Lower leg skin (tissue), 4 donors: ENCODE results near the gene CST9. TPM values are rescaled to one million over a fixed set of nuclear protein-coding genes. Genes with fewer than 3 reads are reported as not detected.

Experiments used
- DNase-seq, 2 donors: peaks; one replicate each; pipeline ENCODE4 v3.0.0-alpha.2; 2019; ENCODE audit warnings: low spot score in 2 of 2
- H3K4me3 ChIP-seq: fragments of 200-600 bp; sonication (generic); 2 replicates; pipeline ENCODE4 v1.5.1; 2017; ENCODE audit warnings: mild to moderate bottlenecking, low read depth; ENCODE audit not compliant: poor library complexity, severe bottlenecking
- CTCF ChIP-seq, 3 donors: fragments of 450-650 bp; IDR thresholded peaks; one replicate each; pipeline ENCODE4 v1.5.1; 2016; ENCODE audit warnings: antibody characterized with exemption in 3 of 3, mild to moderate bottlenecking in 3 of 3, moderate library complexity in 2 of 3
- POLR2A ChIP-seq, 2 donors: fragments of 450-650 bp; IDR thresholded peaks; one replicate each; pipeline ENCODE4 v1.6.1; 2016 to 2017; ENCODE audit warnings: antibody characterized with exemption in 2 of 2, mild to moderate bottlenecking in 1 of 2, moderate library complexity in 1 of 2
- WGBS, 2 donors: methylation state at CpG; one replicate each; pipeline ENCODE4 v1.1.5; 2018; 5-methylcytosine and 5-hydroxymethylcytosine counted together
- intact Hi-C: fragments of 100-400 bp; cut with DNase I; formaldehyde crosslinking; loops from one replicate; pipeline ENCODE4 v1.15.0; 2023; ENCODE audit warnings: low total_unique reads
- total RNA-seq, 4 donors: library from RNA; depleted of rRNA; stranded (reverse); fragments of >200 nt; gene quantifications; one replicate each; pipeline ENCODE4 v1.1.0, GENCODE V29; 2016

CST9 gene
- total RNA-seq, 4 donors from 2014 or later = not detected

- no peak overlapping the region for H3K4me3 ChIP-seq
- TF ChIP-seq POLR2A (IDR thresholded peaks at IDR 0.05) = no peak
- TF ChIP-seq CTCF (IDR thresholded peaks at IDR 0.05) = no peak
- peak in 1 of 2 donors; percentile 82 for DNase-seq
- intact Hi-C loops = no loop called here
Observed at GRCh38 chr20:23613676-23614075, 8.0 kb upstream of the CST9 start.

GRCh38 chr20:23612396-23612795 is 6.7 kb upstream of the CST9 start:
- TF ChIP-seq CTCF (IDR thresholded peaks at IDR 0.05) (no peak), POLR2A (IDR thresholded peaks at IDR 0.05) (no peak)
- intact Hi-C loops = no loop called here
- H3K4me3 ChIP-seq = no peak overlapping the region
- 60 to 65% methylated on average over 2 of the region's 2 CpGs for WGBS, 2 donors
- DNase-seq = no peak

GRCh38 chr20:23609486-23610109 is 3.9 kb upstream of the CST9 start:
- 88 to 89% methylated on average over 5 of the region's 5 CpGs for WGBS, 2 donors
- no peak for DNase-seq
- intact Hi-C loops = loop anchor here (5.0 kb wide), 1 partner anchor 167 kb away; no protein-coding TSS in a partner anchor
- TF ChIP-seq CTCF (IDR thresholded peaks at IDR 0.05) = no peak
- TF ChIP-seq POLR2A (IDR thresholded peaks at IDR 0.05) = no peak
- no peak overlapping the region for H3K4me3 ChIP-seq

- intact Hi-C loops = loop anchor here (5.0 kb wide), 1 partner anchor 166 kb away; no protein-coding TSS in a partner anchor
- TF ChIP-seq CTCF (IDR thresholded peaks at IDR 0.05) = no peak
- TF ChIP-seq POLR2A (IDR thresholded peaks at IDR 0.05) = no peak
- no peak for DNase-seq
- no peak overlapping the region for H3K4me3 ChIP-seq
- 75 to 83% methylated on average over 18 of the region's 18 CpGs for WGBS, 2 donors
Observed at GRCh38 chr20:23608251-23608846, 2.6 kb upstream of the CST9 start.

- no peak overlapping the region for H3K4me3 ChIP-seq
- intact Hi-C loops = loop anchor here (5.0 kb wide), 1 partner anchor 165 kb away; no protein-coding TSS in a partner anchor
- 93% methylated on average over 14 of the region's 14 CpGs for WGBS, 2 donors
- TF ChIP-seq POLR2A (IDR thresholded peaks at IDR 0.05) (no peak), CTCF (IDR thresholded peaks at IDR 0.05) (no peak)
- DNase-seq = peak in 1 of 2 donors; percentile 80
Observed at GRCh38 chr20:23607497-23608245, 2.0 kb upstream of the CST9 start.
